ENCODE data around the gene NME4. TPM values are rescaled to one million over a fixed set of nuclear protein-coding genes. Genes with fewer than 3 reads are reported as not detected.

NME4 gene
- total RNA-seq, 1 experiment from 2014 or later: 88.2 TPM

DNA sequence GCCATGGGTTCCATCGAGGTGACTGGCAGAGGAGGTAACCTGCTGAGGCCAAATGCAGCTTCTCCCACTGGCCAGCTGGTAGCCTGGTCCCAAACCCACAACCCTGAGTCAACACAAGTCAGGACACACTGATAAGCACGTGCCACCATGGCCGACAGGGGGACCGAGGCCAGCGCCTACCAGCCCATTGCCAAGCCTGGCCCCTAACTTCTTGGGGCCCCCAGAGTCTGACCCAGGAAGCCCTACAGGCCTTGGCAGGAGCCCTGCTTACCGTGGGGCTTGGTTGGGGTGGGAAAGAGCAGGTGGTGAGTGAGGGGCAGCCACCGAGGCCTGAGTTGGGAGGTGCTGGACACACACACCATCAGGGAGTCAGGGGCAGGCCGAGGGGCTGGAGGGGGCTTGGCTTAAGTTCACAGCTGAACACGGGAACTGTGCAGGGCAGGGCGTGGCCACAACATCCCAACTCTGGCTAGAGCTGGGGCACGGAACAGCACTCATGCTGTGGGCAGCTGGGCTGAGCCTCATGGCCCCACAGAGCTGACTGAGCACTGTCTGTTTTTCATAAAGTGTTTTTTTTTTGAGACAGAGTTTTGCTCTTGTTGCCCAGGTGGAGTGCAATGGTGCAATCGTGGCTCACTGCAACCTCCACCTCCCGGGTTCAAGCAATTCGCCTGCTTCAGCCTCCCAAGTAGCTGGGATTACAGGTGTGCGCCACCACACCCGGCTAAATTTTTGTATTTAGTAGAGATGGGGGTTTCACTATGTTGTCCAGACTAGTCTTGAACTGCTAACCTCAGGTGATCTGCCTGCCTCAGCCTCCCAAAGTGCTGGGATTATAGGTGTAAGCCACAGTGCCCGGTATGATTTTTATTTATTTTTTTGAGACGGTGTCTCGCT lies 32.2 kb upstream of the NME4 start:
- no peaks in the 10 kb centered on the region for H3K4me1 Mint-ChIP-seq (ENCODE audit: low read depth, unreplicated experiment)
- TF ChIP-seq, protein P1, sequence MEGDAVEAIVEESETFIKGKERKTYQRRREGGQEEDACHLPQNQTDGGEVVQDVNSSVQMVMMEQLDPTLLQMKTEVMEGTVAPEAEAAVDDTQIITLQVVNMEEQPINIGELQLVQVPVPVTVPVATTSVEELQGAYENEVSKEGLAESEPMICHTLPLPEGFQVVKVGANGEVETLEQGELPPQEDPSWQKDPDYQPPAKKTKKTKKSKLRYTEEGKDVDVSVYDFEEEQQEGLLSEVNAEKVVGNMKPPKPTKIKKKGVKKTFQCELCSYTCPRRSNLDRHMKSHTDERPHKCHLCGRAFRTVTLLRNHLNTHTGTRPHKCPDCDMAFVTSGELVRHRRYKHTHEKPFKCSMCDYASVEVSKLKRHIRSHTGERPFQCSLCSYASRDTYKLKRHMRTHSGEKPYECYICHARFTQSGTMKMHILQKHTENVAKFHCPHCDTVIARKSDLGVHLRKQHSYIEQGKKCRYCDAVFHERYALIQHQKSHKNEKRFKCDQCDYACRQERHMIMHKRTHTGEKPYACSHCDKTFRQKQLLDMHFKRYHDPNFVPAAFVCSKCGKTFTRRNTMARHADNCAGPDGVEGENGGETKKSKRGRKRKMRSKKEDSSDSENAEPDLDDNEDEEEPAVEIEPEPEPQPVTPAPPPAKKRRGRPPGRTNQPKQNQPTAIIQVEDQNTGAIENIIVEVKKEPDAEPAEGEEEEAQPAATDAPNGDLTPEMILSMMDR (IDR thresholded peaks at IDR 0.05; ENCODE audit: unreplicated experiment): no peak
- BruUV-seq (replicated peaks): no TSS peak
- H3K4me3 Mint-ChIP-seq (ENCODE audit: low read depth, unreplicated experiment): no peak overlapping the region
- CTCF ChIA-PET: interaction anchor here (0.5 kb wide), 1 partner anchor 76 kb away, joined by 4 read pairs; no protein-coding TSS in a partner anchor
- H3K27ac Mint-ChIP-seq (ENCODE audit: unreplicated experiment): no peak overlapping the region
- no peak for DNase-seq
- H3K9me3 Mint-ChIP-seq (ENCODE audit: low read depth, unreplicated experiment): no peaks in the 10 kb centered on the region
- H3K36me3 Mint-ChIP-seq (ENCODE audit: insufficient read depth, unreplicated experiment): peaks cover 40% of the 10 kb centered on the region
- peaks cover 20% of the 10 kb centered on the region for H3K27me3 Mint-ChIP-seq (ENCODE audit: unreplicated experiment)
- intact Hi-C loops (cut with micrococcal nuclease; ENCODE audit: unreplicated experiment): no loop called here

DNA sequence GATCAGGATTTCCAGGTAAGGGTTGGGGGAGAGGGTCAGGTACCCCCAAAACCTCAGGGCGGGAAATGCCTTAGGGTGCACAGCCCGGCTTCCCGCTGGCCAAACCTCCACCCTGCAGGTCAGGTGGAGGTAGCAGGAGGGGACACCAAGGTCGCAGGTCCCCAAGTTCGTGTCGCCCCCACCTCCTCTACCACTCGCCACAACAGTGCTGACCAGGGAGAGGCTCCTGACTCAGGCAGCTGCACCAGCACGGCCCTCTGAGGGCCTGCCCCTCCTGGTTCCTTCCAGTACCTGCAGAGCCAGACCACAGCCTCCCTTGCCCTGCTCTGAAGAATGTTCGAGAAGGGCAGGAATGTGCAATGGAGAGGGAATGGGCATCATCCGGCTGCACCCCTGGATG lies 30.5 kb upstream of the NME4 start:
- no peak for DNase-seq
- H3K9me3 Mint-ChIP-seq (ENCODE audit: low read depth, unreplicated experiment): no peaks in the 10 kb centered on the region
- no peak overlapping the region for H3K4me3 Mint-ChIP-seq (ENCODE audit: low read depth, unreplicated experiment)
- intact Hi-C loops (cut with micrococcal nuclease; ENCODE audit: unreplicated experiment): no loop called here
- H3K27me3 Mint-ChIP-seq (ENCODE audit: unreplicated experiment): peaks cover 20% of the 10 kb centered on the region
- no TSS peak for BruUV-seq (replicated peaks)
- H3K36me3 Mint-ChIP-seq (ENCODE audit: insufficient read depth, unreplicated experiment): peaks cover 54% of the 10 kb centered on the region
- CTCF ChIA-PET: no interaction called here
- no peaks in the 10 kb centered on the region for H3K4me1 Mint-ChIP-seq (ENCODE audit: low read depth, unreplicated experiment)
- TF ChIP-seq, protein P1 (IDR thresholded peaks at IDR 0.05; ENCODE audit: unreplicated experiment): no peak
- no peak overlapping the region for H3K27ac Mint-ChIP-seq (ENCODE audit: unreplicated experiment)

DNA sequence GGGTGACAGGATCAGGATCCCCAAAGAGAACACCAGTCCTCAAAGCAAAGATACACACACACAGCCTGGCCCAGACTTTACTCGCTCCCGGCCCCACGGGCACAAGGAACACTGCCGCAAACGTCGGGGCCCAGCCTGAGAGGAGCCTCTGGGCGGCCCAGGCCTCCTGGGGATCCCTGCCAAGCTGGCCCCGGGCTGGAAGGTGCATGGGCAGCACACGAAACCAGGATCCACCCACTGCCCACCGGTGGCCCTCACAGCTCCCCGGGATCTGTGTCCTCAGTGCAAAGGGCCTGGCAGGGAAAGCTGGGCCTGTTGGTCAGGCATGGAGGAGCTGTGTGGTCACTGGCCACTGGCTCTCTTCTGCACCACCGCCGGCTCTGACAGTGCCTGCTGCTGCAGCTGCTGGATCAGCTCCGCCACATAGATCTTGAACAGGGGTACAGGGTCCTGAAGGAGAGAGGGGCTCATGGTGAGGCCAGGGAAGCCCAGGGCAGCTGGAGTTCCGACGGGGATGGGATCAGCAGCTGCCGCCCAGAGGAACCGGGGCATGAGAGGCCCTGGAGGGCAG lies 29.6 kb upstream of the NME4 start:
- CTCF ChIA-PET: no interaction called here

DNA sequence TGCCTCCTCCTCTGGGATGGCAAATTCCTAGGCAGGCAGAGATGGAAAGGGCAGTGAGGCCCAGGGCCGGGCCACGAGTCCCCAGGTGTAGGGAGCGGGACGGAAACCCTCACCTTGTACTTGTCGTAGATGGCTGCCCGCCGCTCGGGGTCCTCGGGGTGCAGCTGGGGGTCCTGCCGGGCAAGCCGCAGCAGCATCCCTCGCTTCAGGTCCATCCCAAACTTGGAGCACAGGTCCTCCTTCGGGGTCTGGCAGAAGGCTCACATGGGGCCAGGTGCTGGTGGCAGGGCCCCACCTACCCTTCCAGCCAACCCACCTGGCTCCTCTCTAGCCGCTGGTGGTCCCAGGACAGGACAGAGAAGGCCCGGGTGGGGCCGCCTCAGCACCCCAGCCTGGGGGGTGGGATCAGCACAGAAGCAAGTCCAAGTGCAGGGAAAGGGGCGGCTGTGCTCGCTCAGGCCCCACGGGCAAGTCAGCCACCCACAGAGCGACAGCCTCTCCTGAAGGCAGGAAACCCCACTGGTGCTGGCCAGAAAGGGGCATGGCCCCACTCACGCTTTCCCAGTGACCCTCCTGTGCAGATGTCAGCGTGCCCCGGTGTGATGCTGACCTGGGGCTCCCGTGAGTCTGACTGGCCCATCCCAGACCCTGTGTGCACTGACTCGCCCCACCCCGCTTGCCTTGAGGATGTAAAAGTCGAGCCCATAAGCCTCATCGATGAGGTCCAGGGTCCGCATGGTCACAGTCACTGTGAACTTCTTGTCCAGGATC lies 28.4 kb upstream of the NME4 start:
- H3K4me1 Mint-ChIP-seq (ENCODE audit: low read depth, unreplicated experiment): no peaks in the 10 kb centered on the region
- H3K27me3 Mint-ChIP-seq (ENCODE audit: unreplicated experiment): peaks cover 9% of the 10 kb centered on the region
- H3K4me3 Mint-ChIP-seq (ENCODE audit: low read depth, unreplicated experiment): no peak overlapping the region
- no peak overlapping the region for H3K27ac Mint-ChIP-seq (ENCODE audit: unreplicated experiment)
- no peaks in the 10 kb centered on the region for H3K9me3 Mint-ChIP-seq (ENCODE audit: low read depth, unreplicated experiment)
- BruUV-seq (replicated peaks): no TSS peak
- CTCF ChIA-PET: no interaction called here
- H3K36me3 Mint-ChIP-seq (ENCODE audit: insufficient read depth, unreplicated experiment): peaks cover 58% of the 10 kb centered on the region
- no peak for DNase-seq
- TF ChIP-seq, protein P1 (IDR thresholded peaks at IDR 0.05; ENCODE audit: unreplicated experiment): no peak
- intact Hi-C loops (cut with micrococcal nuclease; ENCODE audit: unreplicated experiment): no loop called here

More for the DNA sequence above, 29.6 kb upstream of the NME4 start:
- Mint-ChIP-seq H3K27me3 (ENCODE audit: unreplicated experiment) (peaks cover 20% of the 10 kb centered on the region), H3K4me1 (ENCODE audit: low read depth, unreplicated experiment) (no peaks in the 10 kb centered on the region), H3K36me3 (ENCODE audit: insufficient read depth, unreplicated experiment) (peaks cover 55% of the 10 kb centered on the region), H3K9me3 (ENCODE audit: low read depth, unreplicated experiment) (no peaks in the 10 kb centered on the region), H3K27ac (ENCODE audit: unreplicated experiment) (no peak overlapping the region), H3K4me3 (ENCODE audit: low read depth, unreplicated experiment) (peak overlapping the region; percentile 21)
- TF ChIP-seq, protein P1 (IDR thresholded peaks at IDR 0.05; ENCODE audit: unreplicated experiment): no peak
- TSS peak; percentile 44 for BruUV-seq (replicated peaks)
- intact Hi-C loops (cut with micrococcal nuclease; ENCODE audit: unreplicated experiment): no loop called here
- no peak for DNase-seq
